NCI-H446 treated with DMSO at 0.1 percent for 48 hours (cell line): ENCODE data around the gene ZKSCAN1.
"Not testable (repeated sequence)": the region's sequence is repeated elsewhere in the genome, so short reads cannot be mapped to it uniquely, and the experiment has no call there.

Experiments used
- DNase-seq: peaks from one replicate; lab custom pipeline; 2025; lab: John Stamatoyannopoulos, UW

Gene ZKSCAN1

GRCh38 chr7:100015232-100016214, at the start of gene ZKSCAN1:
ZKSCAN1 (plus strand) TSS chr7:100015596; CDS start chr7:100023507, 7,911 bp downstream.
- peak; percentile 70 for DNase-seq

GRCh38 chr7:99969298-99969697, 46.1 kb upstream of the ZKSCAN1 start:
- no peak for DNase-seq

DNA sequence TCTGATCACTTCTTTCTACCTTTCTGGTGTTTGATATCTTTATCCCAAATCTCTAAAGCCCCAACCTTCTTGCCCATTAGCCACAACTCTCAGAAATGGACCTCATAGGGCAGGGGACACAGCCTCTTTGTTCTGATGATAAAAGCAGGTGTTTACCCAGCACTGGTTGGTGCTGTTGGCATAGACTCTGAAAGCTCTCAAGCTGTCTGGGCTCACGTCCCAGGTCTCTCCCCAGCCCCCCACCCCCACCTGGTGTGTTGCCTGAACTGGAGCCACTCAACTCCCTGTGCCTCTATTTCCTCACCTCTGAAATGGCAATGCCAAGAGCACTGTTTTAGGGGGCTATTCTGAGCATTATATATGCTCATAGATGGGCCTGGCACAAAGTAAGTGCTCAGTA, 45.6 kb upstream of the ZKSCAN1 start:
- not testable (repeated sequence) for DNase-seq

DNA sequence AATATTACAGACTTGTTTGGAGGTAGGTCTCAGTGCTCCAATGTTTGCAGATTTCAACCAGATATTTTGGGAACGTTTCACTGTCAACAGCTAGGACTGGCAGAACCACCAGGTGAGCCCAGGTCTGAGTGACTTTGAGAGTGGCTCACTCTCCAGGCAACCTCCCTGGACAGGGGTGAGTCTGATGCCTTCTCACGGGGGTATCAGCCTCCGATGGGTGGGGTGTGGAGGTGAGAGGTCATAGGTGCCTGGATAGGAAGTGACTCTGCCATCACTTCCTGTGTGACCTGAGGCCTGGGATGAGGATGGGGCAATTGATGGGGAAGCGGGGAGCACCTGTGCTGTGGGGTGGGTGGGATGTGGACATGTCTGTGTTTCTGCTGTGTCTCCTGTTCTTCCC, 44.2 kb upstream of the ZKSCAN1 start:
- DNase-seq: no peak

- not testable (repeated sequence) for DNase-seq
Measured at GRCh38 chr7:99973817-99974216, 41.6 kb upstream of the ZKSCAN1 start.

DNA sequence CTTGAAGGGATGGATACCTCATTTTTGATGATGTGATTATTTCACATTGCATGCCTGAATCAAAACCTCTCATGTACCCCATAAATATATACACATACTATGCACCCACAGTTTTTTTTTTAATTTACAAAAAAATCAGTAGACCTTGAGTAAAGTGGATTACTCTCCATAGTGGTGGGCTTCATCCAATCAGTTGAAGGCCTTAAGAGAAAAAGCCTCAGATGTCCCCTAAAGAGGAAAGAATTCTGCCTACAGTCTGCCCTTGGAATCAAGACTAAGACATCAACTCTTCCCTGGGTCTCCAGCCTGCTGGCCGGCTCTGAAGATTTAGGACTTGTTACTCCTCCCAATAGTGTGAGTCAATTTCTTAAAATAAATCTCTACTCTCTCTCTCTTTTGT, 40.7 kb upstream of the ZKSCAN1 start:
- DNase-seq: no peak

DNA sequence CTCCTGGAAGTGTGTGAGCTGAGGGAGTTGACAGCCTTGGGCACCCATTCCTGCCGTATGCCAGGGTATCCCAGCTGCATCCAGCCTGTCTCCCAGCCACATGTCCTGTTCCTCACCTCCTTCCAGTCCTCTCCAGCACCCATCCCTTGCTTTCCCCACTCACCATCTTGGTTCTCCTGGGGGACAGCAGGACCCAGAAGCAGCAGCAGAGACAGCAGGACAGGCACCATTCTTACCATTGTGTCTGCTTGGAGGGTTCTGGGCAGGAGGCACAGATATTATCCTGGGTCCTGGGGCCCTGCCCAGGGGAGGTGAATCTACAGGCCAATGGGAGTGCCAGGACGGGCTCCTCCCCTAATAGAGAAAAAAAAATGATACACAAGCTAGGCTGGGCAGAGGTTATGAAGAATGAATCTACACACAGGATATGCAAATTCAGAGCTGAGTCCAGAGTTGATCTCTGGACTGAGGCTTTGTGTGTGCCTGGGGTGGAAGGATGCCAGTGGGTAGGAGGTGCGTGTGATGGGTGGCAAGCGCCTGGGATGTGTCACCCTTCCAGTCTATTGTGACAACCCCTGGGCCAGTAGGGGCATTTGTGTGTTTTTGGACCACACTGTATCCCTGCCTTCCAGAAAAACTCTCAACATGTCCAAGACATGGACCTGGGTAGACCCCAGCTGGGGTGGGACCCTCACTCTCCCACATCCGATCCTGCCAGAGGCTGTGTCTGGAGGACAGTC, 39.4 kb upstream of the ZKSCAN1 start, which contains the start of gene AZGP1:
Gene AZGP1 (minus strand): TSS at position 250 of the 740 bp plus-strand sequence. CDS start 11 bp downstream, at position 239.
- DNase-seq: no peak

DNA sequence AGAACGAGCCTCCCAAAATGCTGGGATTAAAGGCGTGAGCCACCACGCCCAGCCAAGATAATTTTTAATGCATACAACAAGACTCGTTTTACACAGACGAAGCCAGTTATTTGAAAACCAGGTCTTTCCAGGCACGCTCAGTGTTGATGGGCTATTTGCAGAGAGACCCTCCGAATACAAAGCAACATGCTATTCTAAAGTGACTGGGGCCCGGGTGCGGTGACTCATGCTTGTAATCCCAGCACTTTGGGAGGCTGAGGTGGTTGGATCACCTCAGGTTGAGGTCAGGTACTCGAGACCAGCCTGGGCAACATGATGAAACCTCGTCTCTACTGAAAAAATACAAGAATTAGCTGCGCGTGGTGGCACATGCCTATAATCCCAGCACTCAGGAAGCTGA, 38.8 kb upstream of the ZKSCAN1 start:
- no peak for DNase-seq

DNA sequence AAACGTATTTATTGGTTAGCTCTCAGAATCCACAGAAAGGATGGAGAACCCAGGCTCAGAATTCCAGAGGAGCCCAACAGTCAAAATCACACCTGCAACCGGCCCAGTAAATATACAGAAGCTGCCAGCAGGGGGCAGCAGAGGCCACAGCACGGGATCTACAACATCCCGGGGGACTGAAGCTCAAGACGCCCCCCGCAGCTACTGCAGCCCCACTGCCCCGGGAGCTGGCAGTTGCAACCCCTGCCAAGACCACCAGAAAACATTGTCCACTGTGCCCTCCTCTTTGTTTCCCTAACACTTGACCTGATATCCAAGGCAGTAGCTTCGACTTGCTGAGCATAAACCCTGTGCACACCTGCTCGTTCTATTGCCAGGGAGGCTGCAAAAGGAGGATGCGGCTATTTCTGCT, 35.6 kb upstream of the ZKSCAN1 start:
- not testable (repeated sequence) for DNase-seq

DNA sequence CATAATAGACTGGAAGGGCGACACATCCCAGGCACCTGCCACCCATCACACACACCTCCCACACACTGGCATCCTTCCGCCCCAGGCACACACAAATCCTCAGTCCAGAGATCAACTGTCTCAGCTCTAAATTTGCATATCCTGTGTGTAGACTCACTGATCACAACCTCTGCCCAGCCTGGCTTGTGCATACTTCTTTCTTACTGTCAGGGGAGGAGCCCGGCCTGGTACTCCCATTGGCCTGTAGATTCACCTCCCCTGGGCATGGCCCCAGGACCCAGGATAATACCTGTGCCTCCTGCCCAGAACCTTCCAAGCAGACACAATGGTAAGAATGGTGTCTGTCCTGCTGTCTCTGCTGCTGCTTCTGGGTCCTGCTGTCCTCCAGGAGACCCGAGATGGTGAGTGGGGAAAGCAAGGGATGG, 34.9 kb upstream of the ZKSCAN1 start:
- DNase-seq: not testable (repeated sequence)

- DNase-seq: not testable (repeated sequence)
Measured at GRCh38 chr7:99981066-99981465, 34.3 kb upstream of the ZKSCAN1 start.

- DNase-seq: no peak
Measured at GRCh38 chr7:99984593-99984992, 30.8 kb upstream of the ZKSCAN1 start.

DNA sequence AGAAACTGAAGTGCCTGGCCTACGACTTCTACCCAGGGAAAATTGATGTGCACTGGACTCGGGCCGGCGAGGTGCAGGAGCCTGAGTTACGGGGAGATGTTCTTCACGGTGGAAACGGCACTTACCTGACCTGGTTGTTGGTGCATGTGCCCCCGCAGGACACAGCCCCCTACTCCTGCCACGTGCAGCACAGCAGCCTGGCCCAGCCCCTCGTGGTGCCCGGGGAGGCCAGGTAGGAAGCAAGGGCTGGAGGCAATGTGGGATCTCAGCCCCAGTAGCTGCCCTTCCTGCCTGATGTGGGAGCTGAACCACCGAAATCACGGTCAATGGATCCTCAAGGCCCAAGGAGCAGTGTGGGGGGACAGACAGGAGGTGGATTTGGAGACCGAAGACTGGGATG, 28.1 kb upstream of the ZKSCAN1 start:
- DNase-seq: not testable (repeated sequence)

DNA sequence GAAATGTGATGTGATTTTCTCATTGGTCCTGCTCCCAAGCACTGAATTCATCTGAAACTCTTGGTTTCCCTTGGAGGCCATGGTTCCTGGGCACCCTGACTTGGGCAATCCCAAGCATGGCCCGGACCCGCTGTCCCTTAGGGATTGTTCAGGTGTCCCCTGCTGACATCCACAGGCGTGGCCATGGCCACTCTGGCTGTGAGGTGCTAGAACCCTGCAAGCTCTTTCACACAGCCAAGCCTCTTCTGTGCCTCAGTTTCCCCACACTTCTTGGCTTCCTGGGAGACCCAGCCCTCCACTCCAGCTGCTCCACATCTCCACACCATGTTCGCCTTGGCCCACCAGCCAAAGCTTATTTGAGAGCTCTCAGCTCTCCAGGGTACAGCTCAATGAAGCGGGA, 27.6 kb upstream of the ZKSCAN1 start:
- DNase-seq: no peak

DNA sequence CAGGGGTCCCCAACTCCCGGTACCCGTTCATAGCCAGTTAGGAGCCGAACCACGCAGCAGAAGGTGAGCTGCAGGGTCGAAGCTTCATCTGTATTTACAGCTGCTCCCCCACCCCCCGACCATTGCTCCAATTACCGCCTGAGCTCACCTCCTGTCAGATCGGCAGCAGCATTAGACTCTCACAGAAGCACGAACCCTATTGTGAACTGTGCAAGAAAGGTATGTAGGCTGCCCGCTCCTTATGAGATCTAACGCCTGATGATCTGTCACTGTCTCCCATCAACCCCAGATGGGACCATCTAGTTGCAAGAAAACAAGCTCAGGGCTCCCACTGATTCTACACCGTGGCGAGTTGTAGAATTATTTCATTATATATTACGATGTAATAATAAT, 24.9 kb upstream of the ZKSCAN1 start:
- DNase-seq: no peak

DNA sequence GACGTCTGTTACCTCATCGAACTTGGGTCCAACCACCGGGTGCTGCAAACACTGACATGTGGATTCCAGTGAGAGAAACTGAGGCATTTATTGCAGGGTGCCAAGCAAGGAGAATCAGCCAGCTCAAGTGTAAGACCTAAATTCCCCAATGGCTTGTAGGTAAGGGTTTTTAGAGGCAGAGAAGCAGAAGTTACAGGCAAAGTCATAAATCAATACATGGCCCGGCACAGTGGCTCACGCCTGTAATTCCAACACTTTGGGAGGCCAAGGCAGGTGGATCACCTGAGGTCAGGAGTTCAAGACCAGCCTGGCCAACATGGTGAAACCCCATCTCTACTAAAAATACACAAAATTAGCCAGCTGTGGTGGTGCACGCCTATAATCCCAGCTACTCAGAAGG, 23.9 kb upstream of the ZKSCAN1 start:
- DNase-seq: not testable (repeated sequence)

DNA sequence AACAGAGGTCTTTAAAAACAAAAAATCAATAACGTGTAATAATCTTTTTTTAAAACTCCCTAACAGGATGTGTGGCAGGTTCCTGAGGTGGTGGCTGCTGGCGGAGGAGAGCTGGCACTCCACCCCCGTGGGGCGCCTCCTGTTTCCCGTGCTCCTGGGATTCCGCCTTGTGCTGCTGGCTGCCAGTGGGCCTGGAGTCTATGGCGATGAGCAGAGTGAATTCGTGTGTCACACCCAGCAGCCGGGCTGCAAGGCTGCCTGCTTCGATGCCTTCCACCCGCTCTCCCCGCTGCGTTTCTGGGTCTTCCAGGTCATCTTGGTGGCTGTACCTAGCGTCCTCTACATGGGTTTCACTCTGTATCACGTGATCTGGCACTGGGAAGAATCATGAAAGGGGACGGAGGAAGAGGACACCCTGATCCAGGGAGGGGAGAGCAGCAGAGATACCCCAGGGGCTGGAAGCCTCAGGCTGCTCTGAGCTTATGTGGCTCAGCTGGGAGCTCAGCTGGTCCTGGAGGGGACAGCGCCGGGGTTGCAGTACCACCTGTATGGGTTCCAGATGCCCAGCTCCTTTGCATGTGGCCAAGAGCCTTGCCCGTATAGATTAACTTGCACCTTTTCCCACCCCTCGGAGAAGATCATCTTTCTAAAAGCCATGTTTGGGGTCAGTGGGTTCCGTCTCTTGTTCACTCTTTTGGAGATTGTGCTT, 22.9 kb upstream of the ZKSCAN1 start:
- no peak for DNase-seq

DNA sequence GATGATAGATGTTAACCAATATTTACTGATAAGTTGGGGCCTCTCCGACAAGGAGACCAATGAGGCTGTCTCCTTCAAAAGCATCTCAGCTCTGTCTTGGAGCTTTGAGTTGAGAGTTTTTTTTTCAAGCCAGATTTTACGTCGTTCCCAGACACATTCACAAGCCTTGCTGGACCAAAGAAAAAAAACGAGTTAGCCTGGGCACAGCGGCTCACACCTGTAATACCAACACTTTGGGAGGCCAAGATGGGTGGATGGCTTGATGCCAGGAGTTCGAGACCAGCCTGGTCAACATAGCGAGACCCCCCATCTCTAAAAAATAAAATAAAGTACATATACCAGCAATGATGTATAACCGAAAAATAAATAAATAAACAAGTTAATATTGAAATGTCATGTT, 20.6 kb upstream of the ZKSCAN1 start:
- DNase-seq: no peak

DNA sequence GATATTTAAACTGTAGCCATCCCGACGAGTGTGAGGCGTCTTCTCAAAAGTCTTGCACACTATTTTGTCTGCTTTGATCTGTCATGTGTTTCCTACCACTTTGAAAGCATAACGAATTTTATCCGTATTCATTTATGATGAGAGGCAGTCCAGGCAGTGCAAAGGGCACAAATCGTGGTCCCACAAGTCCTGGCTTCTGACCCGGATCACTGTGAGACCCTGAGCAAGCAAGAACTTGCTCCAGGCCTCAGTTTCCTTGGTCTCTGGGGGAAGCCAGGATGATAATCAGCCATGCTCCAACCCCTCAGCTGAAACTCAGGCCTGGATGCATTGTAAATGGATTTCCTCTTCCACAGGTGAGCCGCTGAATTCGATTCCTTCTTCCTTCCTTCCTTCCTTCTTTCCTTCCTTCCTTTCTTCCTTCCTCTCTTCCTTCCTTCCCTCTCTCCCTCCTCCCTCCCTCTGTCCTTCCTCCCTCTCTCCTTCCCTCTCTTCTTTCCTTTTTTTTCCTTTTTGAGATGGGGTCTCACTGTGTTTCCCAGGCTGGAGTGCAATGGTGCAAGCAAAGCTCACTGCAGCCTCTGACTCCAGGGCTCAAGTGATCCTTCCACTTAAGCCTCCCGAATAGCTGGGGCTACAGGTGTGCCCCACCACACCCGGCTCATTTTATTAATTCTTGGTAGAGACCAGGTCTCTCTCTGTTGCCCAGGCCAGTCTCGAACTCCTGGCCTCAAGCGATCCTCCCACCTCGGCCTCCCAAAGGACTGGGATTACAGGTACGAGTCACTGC, 18.4 kb upstream of the ZKSCAN1 start:
- DNase-seq: no peak

GRCh38 chr7:99997545-99998137, 17.8 kb upstream of the ZKSCAN1 start:
- no peak for DNase-seq

GRCh38 chr7:100000239-100000638, 15.2 kb upstream of the ZKSCAN1 start:
- no peak for DNase-seq
